OCI-LY3 (cell line): Measurements from ENCODE around the gene EZH1.
A peak's percentile ranks its signal among the peaks of the same experiment; 100 is the strongest.

Experiments used
- H2AFZ ChIP-seq: fragments of 200-600, 300-600 bp; shearing (Covaris generic); 2 replicates; pipeline ENCODE4 v1.6.0; 2014; ENCODE audit warnings: antibody characterized with exemption, low read depth, low read length
- H3K27ac ChIP-seq: fragments of 200-600, 300-600 bp; sonication (generic); 2 replicates; pipeline ENCODE4 v1.5.1; 2014; ENCODE audit warnings: mild to moderate bottlenecking, low read length, moderate library complexity, mixed read lengths
- H3K27me3 ChIP-seq: fragments of 200-600, 300-600 bp; sonication (generic); 2 replicates; pipeline ENCODE4 v1.6.1; 2014; ENCODE audit warnings: low read depth, low read length, mixed read lengths
- H3K36me3 ChIP-seq: fragments of 200-600, 300-600 bp; sonication (generic); replicated peaks from 2 replicates; pipeline ENCODE3; 2014; ENCODE audit warnings: low read depth, low read length, mixed read lengths
- H3K4me1 ChIP-seq: fragments of 300-600, 200-600 bp; sonication (generic); 2 replicates; pipeline ENCODE4 v1.6.1; 2014; ENCODE audit warnings: low read length, mixed read lengths
- H3K4me2 ChIP-seq: fragments of 200-600, 300-600 bp; sonication (generic); 2 replicates; pipeline ENCODE4 v1.6.1; 2014; ENCODE audit warnings: low read length, mixed read lengths
- H3K4me3 ChIP-seq: fragments of 300-600, 200-600 bp; sonication (generic); 2 replicates; pipeline ENCODE4 v1.5.1; 2014; ENCODE audit warnings: antibody characterized with exemption, mild to moderate bottlenecking, low read length, moderate library complexity
- H3K79me2 ChIP-seq: fragments of 300-600, 200-600 bp; shearing (Covaris generic); 2 replicates; pipeline ENCODE4 v1.6.1; 2014; ENCODE audit warnings: mild to moderate bottlenecking, low read length, mixed read lengths
- H3K9ac ChIP-seq: fragments of 300-600, 200-600 bp; shearing (Covaris generic); 2 replicates; pipeline ENCODE4 v1.6.0; 2014; ENCODE audit warnings: mild to moderate bottlenecking, low read length, moderate library complexity
- H3K9me3 ChIP-seq: fragments of 200-600, 300-600 bp; shearing (Covaris generic); 2 replicates; pipeline ENCODE4 v1.6.1; 2014; ENCODE audit warnings: low read length, mixed read lengths; ENCODE audit not compliant: insufficient read depth
- H4K20me1 ChIP-seq: fragments of 200-600, 300-600 bp; sonication (generic); 2 replicates; pipeline ENCODE4 v1.6.1; 2016; ENCODE audit warnings: low read length, mixed read lengths; ENCODE audit not compliant: insufficient read depth
- CTCF ChIP-seq: fragments of 200-600, 300-600 bp; sonication (generic); IDR thresholded peaks from 2 replicates; pipeline ENCODE4 v1.5.1; 2014; ENCODE audit warnings: antibody characterized with exemption, low read length, low read depth
- EZH2phosphoT487 ChIP-seq: fragments of 200-600 bp; shearing (Covaris generic); IDR thresholded peaks from 2 replicates; pipeline ENCODE4 v1.6.1; 2018; ENCODE audit warnings: antibody characterized with exemption, mixed run types, low read depth

The EZH1 gene

DNA sequence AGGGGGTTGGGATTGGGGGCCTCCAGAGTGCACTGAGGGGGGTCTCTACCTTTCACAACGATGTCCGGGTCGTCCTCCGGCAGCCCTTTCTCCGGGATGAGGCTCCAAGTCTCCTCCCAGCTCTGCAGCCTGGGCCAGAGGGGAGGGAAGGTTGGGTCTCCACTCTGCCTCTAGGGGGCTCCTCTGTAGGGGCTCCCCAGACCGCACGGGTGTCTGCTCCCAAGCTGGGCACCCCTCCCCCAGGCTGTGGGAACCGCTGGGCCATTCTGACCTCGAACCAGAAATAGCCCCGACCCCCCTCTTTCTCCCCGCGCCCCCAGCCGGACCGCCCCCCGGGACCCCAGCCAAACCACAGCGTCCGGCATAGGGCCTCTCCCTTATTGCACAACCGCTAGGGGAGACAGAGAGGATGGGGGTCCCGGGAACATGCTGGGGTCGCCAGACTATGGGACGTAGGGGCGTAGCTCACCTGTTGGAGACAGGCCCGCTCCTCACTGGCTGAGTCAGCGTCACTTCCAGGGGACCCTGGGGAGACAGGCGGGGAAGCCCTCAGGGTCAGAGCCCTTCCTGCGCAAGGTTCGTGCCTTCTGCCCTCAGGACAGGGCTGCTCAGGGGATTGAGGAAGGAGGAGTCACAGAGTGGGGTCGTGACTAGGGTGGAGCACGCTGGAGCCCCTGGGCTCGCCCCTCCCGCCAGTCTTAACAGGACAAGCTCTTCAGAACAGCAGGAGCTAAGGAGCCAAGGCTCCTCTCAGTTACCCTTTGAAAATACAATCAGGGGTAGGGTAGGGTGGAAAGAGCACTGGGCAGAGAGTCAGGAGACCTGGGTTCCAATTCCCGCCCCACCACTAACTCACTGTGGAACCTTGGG lies 70.7 kb downstream of the EZH1 start:
- peak; percentile 65 for TF ChIP-seq CTCF
- no peak for TF ChIP-seq EZH2phosphoT487
- Histone ChIP-seq H3K4me3 (peak overlapping the region; percentile 91), H3K79me2 (peaks cover 10% of the 10 kb centered on the region; the same call in 1 of the 2 replicates), H3K4me1 (peaks cover 42% of the 10 kb centered on the region), H3K4me2 (peak overlapping the region; percentile 84), H3K27me3 (peaks cover 12% of the 10 kb centered on the region), H4K20me1 (peaks cover 2% of the 10 kb centered on the region; the same call in 1 of the 2 replicates), H3K9me3 (no peaks in the 10 kb centered on the region), H3K9ac (peak overlapping the region; percentile 74), H3K27ac (no peak overlapping the region), H3K36me3 (peaks cover 30% of the 10 kb centered on the region), H2AFZ (no peak overlapping the region)

DNA sequence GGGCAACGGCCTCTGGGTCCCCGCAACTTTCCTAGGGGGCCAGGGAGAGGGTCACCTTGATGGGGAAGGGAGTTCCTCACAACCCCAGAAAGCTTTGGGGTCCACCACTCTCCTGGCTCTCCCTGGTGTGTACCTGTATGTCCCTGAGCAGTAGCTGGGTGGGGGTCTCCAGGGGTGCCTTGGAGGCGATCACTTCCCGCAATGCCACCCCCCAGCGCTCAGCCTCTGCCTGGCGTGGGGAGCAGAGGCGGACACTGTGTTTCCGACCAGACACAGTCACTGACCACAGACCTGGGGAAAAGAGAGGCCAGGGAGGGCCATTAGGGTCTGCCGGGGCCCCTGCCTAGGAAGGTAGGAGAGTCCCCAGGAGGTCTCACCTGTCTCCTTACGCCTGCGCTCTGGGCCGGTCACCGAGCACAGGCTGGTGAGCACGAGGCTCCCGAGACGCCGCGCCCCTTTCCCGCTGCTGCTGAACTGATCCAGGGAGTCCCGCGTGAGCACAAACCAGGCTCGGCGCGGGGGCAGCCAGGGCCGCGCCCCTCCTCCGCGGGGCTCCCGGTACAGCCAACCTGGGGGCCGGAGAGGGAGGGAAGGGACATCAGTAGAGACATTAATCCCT lies 71.5 kb downstream of the EZH1 start:
- Histone ChIP-seq H3K9me3 (no peaks in the 10 kb centered on the region), H3K4me2 (no peak overlapping the region), H3K9ac (no peak overlapping the region), H3K4me1 (peaks cover 35% of the 10 kb centered on the region), H3K79me2 (peaks cover 10% of the 10 kb centered on the region; the same call in 1 of the 2 replicates), H3K27me3 (peaks cover 12% of the 10 kb centered on the region), H2AFZ (no peak overlapping the region), H4K20me1 (peaks cover 2% of the 10 kb centered on the region; the same call in 1 of the 2 replicates), H3K4me3 (no peak overlapping the region), H3K27ac (no peak overlapping the region), H3K36me3 (peaks cover 31% of the 10 kb centered on the region)
- TF ChIP-seq CTCF (no peak), EZH2phosphoT487 (no peak)

GRCh38 chr17:42672038-42672437 lies 72.8 kb downstream of the EZH1 start:
- no peak overlapping the region for H3K9ac ChIP-seq
- H3K36me3 ChIP-seq: peaks cover 42% of the 10 kb centered on the region
- H3K4me2 ChIP-seq: no peak overlapping the region
- peaks cover 27% of the 10 kb centered on the region for H3K4me1 ChIP-seq
- no peak overlapping the region for H3K27ac ChIP-seq
- peaks cover 12% of the 10 kb centered on the region for H3K27me3 ChIP-seq
- no peak for TF ChIP-seq EZH2phosphoT487
- TF ChIP-seq CTCF: no peak
- no peak overlapping the region for H2AFZ ChIP-seq
- peaks cover 2% of the 10 kb centered on the region; the same call in 1 of the 2 replicates for H4K20me1 ChIP-seq
- H3K79me2 ChIP-seq: peaks cover 10% of the 10 kb centered on the region; the same call in 1 of the 2 replicates
- H3K9me3 ChIP-seq: no peaks in the 10 kb centered on the region
- H3K4me3 ChIP-seq: no peak overlapping the region
